Stomach (tissue), 9 donors: ENCODE results near the gene TRAK1. TPM values are rescaled to one million over a fixed set of nuclear protein-coding genes. Genes with fewer than 3 reads are reported as not detected.
A peak's percentile ranks its signal among the peaks of the same experiment; 100 is the strongest.

Experiments used
- DNase-seq, 2 donors: peaks; one replicate each; pipeline versions ENCODE4 v3.0.0 to v3.0.0-alpha.2; 2013 to 2019
- H3K27ac ChIP-seq, 5 donors: fragments of 200-600 bp in 4 of 5; sonication (generic) in 4 of 5; one replicate each; pipeline ENCODE4 v1.5.1; 2013 to 2019; ENCODE audit warnings: mild to moderate bottlenecking in 1 of 5, moderate library complexity in 1 of 5
- H3K27me3 ChIP-seq, 3 donors: fragments of 200-600 bp; sonication (generic); one replicate each; pipeline ENCODE4 v1.5.1; 2017 to 2019; ENCODE audit warnings: mixed run types in 1 of 3
- H3K36me3 ChIP-seq, 4 donors: fragments of 200-600 bp; sonication (generic); 1 replicate in 3 of 4; 2 replicates in 1 of 4; pipeline ENCODE4 v1.5.1; 2016 to 2019
- H3K4me1 ChIP-seq, 4 donors: fragments of 200-600 bp; sonication (generic); one replicate each; pipeline ENCODE4 v1.5.1; 2016 to 2019
- H3K4me3 ChIP-seq, 4 donors: fragments of 200-600 bp; sonication (generic) in 3 of 4; one replicate each; pipeline ENCODE4 v1.5.1; 2016 to 2019; ENCODE audit warnings: mild to moderate bottlenecking in 1 of 4
- H3K9me3 ChIP-seq, 4 donors: fragments of 200-600 bp; sonication (generic); one replicate each; pipeline ENCODE4 v1.5.1; 2016 to 2019
- CTCF ChIP-seq, 7 experiments: fragments of 450-650 bp in 4 of 7; fragments of 200-600 bp in 3 of 7; sonication (generic) in 3 of 7; IDR thresholded peaks; one replicate each; pipeline ENCODE4 v1.5.1; 2016 to 2019; ENCODE audit warnings: antibody characterized with exemption in 7 of 7, control low read depth in 2 of 7, mild to moderate bottlenecking in 1 of 7
- EP300 ChIP-seq: sonication (generic); formaldehyde crosslinking; IDR thresholded peaks from one replicate; pipeline ENCODE4 v1.6.1; 2017; ENCODE audit warnings: antibody characterized with exemption
- POLR2A ChIP-seq, 4 donors: fragments of 450-650 bp; IDR thresholded peaks; one replicate each; pipeline ENCODE4 v1.6.1; 2016; ENCODE audit warnings: antibody characterized with exemption in 4 of 4, control low read depth in 2 of 4, mild to moderate bottlenecking in 1 of 4, moderate library complexity in 1 of 4
- POLR2AphosphoS5 ChIP-seq, 3 donors: sonication (generic); formaldehyde crosslinking; IDR thresholded peaks; one replicate each; pipeline ENCODE4 v1.6.1; 2016; ENCODE audit warnings: antibody characterized with exemption in 3 of 3
- WGBS, 5 donors: extraction: QIAGEN DNeasy Blood & Tissue Kit in 3 of 5; methylation state at CpG; one replicate each; pipeline versions ENCODE4 v1.1.5 to v1.1.7; 2013 to 2018; 5-methylcytosine and 5-hydroxymethylcytosine counted together
- intact Hi-C: fragments of 100-400 bp; cut with DNase I; formaldehyde crosslinking; loops from one replicate; pipeline ENCODE4 v1.15.1; 2023; ENCODE audit warnings: low total_unique reads
- polyA plus RNA-seq, 3 donors: library from polyadenylated mRNA; stranded (reverse); fragments of 200-250 nt; gene quantifications; one replicate each; pipeline ENCODE4 v1.2.3, GENCODE V29; 2013
- total RNA-seq, 5 donors: library from RNA; depleted of rRNA; stranded (reverse); fragments of >200 nt; gene quantifications; one replicate each; pipeline versions ENCODE4 v1.1.0 to v1.2.3, GENCODE V29; 2014 to 2016
- donor health status: healthy with polysubstance abuse.
- donor health status: Bipolar disorder and iron deficiency.
- donor health status: healthy.

Gene TRAK1
- total and polyA plus RNA-seq, 8 donors = 17.2 to 328 (median 86.0) TPM

- no peak overlapping the region for H3K4me3 ChIP-seq
- intact Hi-C loops = loop anchor here (5.0 kb wide), 1 partner anchor 75 kb away; no protein-coding TSS in a partner anchor
- no peaks in the 10 kb centered on the region for H3K9me3 ChIP-seq
- H3K36me3 ChIP-seq = no peaks in the 10 kb centered on the region
- DNase-seq = no peak
- WGBS, 5 donors = 76 to 93% (median 88%) methylated on average over 3 of the region's 3 CpGs
- peaks cover 6 to 65% (median 37%) of the 10 kb centered on the region in 4 donors for H3K4me1 ChIP-seq
- H3K27me3 ChIP-seq = no peaks in the 10 kb centered on the region
- TF ChIP-seq POLR2AphosphoS5 (IDR thresholded peaks at IDR 0.05) = no peak
- no peak for TF ChIP-seq EP300
- no peak for TF ChIP-seq POLR2A (IDR thresholded peaks at IDR 0.05)
- TF ChIP-seq CTCF (IDR thresholded peaks at IDR 0.05) = no peak
- H3K27ac ChIP-seq = peak overlapping the region in 1 of 5 donors; percentile 34
Measured at GRCh38 chr3:42097566-42097946, 6.4 kb downstream of the TRAK1 start.

- no peak overlapping the region for H3K4me3 ChIP-seq
- H3K4me1 ChIP-seq = peaks cover 6 to 68% (median 38%) of the 10 kb centered on the region in 4 donors
- 66 to 81% (median 74%) methylated on average over 6 of the region's 6 CpGs for WGBS, 5 donors
- H3K36me3 ChIP-seq = no peaks in the 10 kb centered on the region
- H3K27me3 ChIP-seq = no peaks in the 10 kb centered on the region
- DNase-seq = no peak
- intact Hi-C loops = loop anchor here (5.0 kb wide), 1 partner anchor 76 kb away; no protein-coding TSS in a partner anchor
- no peaks in the 10 kb centered on the region for H3K9me3 ChIP-seq
- peak overlapping the region in 1 of 5 donors; percentile 34 for H3K27ac ChIP-seq
- no peak for TF ChIP-seq EP300
- no peak for TF ChIP-seq CTCF (IDR thresholded peaks at IDR 0.05)
- no peak for TF ChIP-seq POLR2A (IDR thresholded peaks at IDR 0.05)
- no peak for TF ChIP-seq POLR2AphosphoS5 (IDR thresholded peaks at IDR 0.05)
Measured at GRCh38 chr3:42098171-42098570, 7.0 kb downstream of the TRAK1 start.

- DNase-seq = no peak
- no peaks in the 10 kb centered on the region for H3K27me3 ChIP-seq
- peak overlapping the region in 3 of 5 donors; percentile 13 to 68 (median 56) for H3K27ac ChIP-seq
- H3K9me3 ChIP-seq = no peaks in the 10 kb centered on the region
- peaks cover 6 to 63% (median 36%) of the 10 kb centered on the region in 4 donors for H3K4me1 ChIP-seq
- no peak overlapping the region for H3K4me3 ChIP-seq
- intact Hi-C loops = loop anchor here (5.0 kb wide), 1 partner anchor 77 kb away; no protein-coding TSS in a partner anchor
- TF ChIP-seq CTCF (IDR thresholded peaks at IDR 0.05) (no peak), POLR2AphosphoS5 (IDR thresholded peaks at IDR 0.05) (no peak), EP300 (no peak), POLR2A (IDR thresholded peaks at IDR 0.05) (no peak)
- 67 to 76% (median 76%) methylated on average over 19 of the region's 19 CpGs for WGBS, 5 donors
- H3K36me3 ChIP-seq = peaks cover 7 to 9% (median 8%) of the 10 kb centered on the region in 4 donors
Measured at GRCh38 chr3:42099020-42099765, 8.0 kb downstream of the TRAK1 start.

- H3K9me3 ChIP-seq = no peaks in the 10 kb centered on the region
- no peak for DNase-seq
- no peak overlapping the region for H3K4me3 ChIP-seq
- 58 to 93% (median 81%) methylated on average over 4 of the region's 4 CpGs for WGBS, 5 donors
- H3K36me3 ChIP-seq = peaks cover 9 to 18% (median 13%) of the 10 kb centered on the region in 4 donors
- intact Hi-C loops = loop anchor here (5.0 kb wide), 1 partner anchor 209 kb away; no protein-coding TSS in a partner anchor
- TF ChIP-seq EP300 (no peak), POLR2AphosphoS5 (IDR thresholded peaks at IDR 0.05) (peak in 1 of 3 donors; percentile 5)
- peak overlapping the region in 4 of 5 donors; percentile 28 to 67 (median 51) for H3K27ac ChIP-seq
- no peaks in the 10 kb centered on the region for H3K27me3 ChIP-seq
- peaks cover 6 to 63% (median 36%) of the 10 kb centered on the region in 4 donors for H3K4me1 ChIP-seq
Measured at GRCh38 chr3:42101048-42101447, 9.9 kb downstream of the TRAK1 start.
